ENCODE measurements around the gene CBR1.
"Not testable (repeated sequence)": the region's sequence is repeated elsewhere in the genome, so short reads cannot be mapped to it uniquely, and the experiment has no call there.

The CBR1 gene

DNA sequence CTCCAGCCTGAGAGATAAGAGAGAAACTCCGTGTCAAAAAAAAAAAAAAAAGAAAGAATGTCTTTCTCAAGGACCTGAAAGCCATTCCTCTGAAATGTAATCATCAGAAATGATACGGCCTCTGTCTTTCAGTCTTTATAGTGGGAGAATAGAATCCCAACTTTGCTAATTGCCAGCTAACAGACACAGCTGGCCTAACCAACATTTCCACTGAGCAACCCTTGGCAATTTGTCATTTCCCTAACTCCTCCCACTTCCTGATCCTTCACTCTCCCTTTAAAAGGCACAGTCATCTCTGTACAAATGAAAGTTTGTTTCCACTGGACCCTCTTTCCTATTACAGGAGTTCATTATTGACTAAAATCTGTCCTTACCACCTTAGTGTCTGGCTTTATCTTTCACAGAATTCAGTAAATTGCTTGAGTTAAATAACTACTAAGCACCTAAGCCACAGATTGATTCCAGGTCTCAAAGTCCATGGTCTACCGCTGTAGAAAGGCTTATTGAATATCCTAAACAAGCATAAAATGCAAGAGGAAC is 4.3 kb upstream of the CBR1 start:
- no peaks in the 10 kb centered on the region for H3K36me3 ChIP-seq (ENCODE audit: control insufficient read depth in 2 of 2, insufficient read depth in 2 of 2, low read length in 2 of 2)
- no peaks in the 10 kb centered on the region for H3K27me3 ChIP-seq (ENCODE audit: control insufficient read depth in 2 of 2, insufficient read depth in 2 of 2, low read length in 2 of 2)
- H3K4me1 ChIP-seq (ENCODE audit: control insufficient read depth in 2 of 2, insufficient read depth in 2 of 2, low read length in 2 of 2) = peaks cover 3 to 26% of the 10 kb centered on the region in 2 donors
- H3K4me3 ChIP-seq (ENCODE audit: low read length in 2 of 2) = peak overlapping the region in 1 of 2 donors; percentile 55
- H3K9me3 ChIP-seq (ENCODE audit: control insufficient read depth in 2 of 2, low read length in 2 of 2) = no peaks in the 10 kb centered on the region
- H3K9ac ChIP-seq (ENCODE audit: low read depth in 1 of 2, low read length in 2 of 2) = no peak overlapping the region
- H3K27ac ChIP-seq (ENCODE audit: low read depth in 2 of 2, low read length in 2 of 2) = peak overlapping the region; percentile 2 to 65

GRCh38 chr21:36068748-36069398 is 951 bp upstream of the CBR1 start:
- peak overlapping the region in 1 of 2 donors; percentile 85 for H3K27ac ChIP-seq (ENCODE audit: low read depth in 2 of 2, low read length in 2 of 2)
- peaks cover 12 to 34% of the 10 kb centered on the region in 2 donors for H3K4me1 ChIP-seq (ENCODE audit: control insufficient read depth in 2 of 2, insufficient read depth in 2 of 2, low read length in 2 of 2)
- H3K9ac ChIP-seq (ENCODE audit: low read depth in 1 of 2, low read length in 2 of 2) = no peak overlapping the region
- H3K9me3 ChIP-seq (ENCODE audit: control insufficient read depth in 2 of 2, low read length in 2 of 2) = no peaks in the 10 kb centered on the region
- peak overlapping the region in 1 of 2 donors; percentile 86 for H3K4me3 ChIP-seq (ENCODE audit: low read length in 2 of 2)
- H3K27me3 ChIP-seq (ENCODE audit: control insufficient read depth in 2 of 2, insufficient read depth in 2 of 2, low read length in 2 of 2) = no peaks in the 10 kb centered on the region
- peaks cover 0 to 11% of the 10 kb centered on the region in 2 donors for H3K36me3 ChIP-seq (ENCODE audit: control insufficient read depth in 2 of 2, insufficient read depth in 2 of 2, low read length in 2 of 2)

DNA sequence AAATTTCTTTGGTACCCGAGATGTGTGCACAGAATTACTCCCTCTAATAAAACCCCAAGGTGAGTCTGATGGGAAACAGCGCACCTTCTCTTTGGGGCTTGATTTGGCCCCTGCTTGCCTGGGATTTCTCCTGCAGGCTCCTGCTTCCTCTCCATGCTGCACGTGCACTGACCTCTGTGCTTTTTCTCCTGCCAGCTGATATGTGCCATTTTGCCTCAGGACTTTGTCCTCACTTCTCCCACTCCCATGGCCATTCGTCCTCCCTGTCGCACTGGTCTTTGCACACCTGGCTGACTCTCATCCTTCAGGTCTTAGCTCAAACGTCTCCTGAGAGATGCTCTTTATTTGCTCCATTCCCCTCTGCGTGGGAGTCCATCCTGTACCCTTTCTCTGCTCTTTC is 1.2 kb downstream of the CBR1 start:
- H3K36me3 ChIP-seq (ENCODE audit: control insufficient read depth in 2 of 2, insufficient read depth in 2 of 2, low read length in 2 of 2) = peaks cover 0 to 14% of the 10 kb centered on the region in 2 donors
- H3K4me3 ChIP-seq (ENCODE audit: low read length in 2 of 2) = peak overlapping the region; percentile 6 to 56
- H3K27ac ChIP-seq (ENCODE audit: low read depth in 2 of 2, low read length in 2 of 2) = no peak overlapping the region
- H3K9me3 ChIP-seq (ENCODE audit: control insufficient read depth in 2 of 2, low read length in 2 of 2) = no peaks in the 10 kb centered on the region
- peaks cover 12 to 29% of the 10 kb centered on the region in 2 donors for H3K4me1 ChIP-seq (ENCODE audit: control insufficient read depth in 2 of 2, insufficient read depth in 2 of 2, low read length in 2 of 2)
- H3K27me3 ChIP-seq (ENCODE audit: control insufficient read depth in 2 of 2, insufficient read depth in 2 of 2, low read length in 2 of 2) = no peaks in the 10 kb centered on the region
- H3K9ac ChIP-seq (ENCODE audit: low read depth in 1 of 2, low read length in 2 of 2) = no peak overlapping the region

DNA sequence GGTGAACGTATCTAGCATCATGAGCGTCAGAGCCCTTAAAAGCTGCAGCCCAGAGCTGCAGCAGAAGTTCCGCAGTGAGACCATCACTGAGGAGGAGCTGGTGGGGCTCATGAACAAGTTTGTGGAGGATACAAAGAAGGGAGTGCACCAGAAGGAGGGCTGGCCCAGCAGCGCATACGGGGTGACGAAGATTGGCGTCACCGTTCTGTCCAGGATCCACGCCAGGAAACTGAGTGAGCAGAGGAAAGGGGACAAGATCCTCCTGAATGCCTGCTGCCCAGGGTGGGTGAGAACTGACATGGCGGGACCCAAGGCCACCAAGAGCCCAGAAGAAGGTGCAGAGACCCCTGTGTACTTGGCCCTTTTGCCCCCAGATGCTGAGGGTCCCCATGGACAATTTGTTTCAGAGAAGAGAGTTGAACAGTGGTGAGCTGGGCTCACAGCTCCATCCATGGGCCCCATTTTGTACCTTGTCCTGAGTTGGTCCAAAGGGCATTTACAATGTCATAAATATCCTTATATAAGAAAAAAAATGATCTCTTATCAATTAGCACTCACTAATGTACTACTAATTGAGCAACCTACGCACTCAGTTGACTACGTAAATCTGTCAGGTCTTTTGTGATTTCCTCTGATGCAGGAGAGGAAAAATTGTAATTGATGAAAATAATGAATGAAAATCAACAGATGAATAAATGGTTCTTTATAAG is 2.8 kb downstream of the CBR1 start:
- H3K9me3 ChIP-seq (ENCODE audit: control insufficient read depth in 2 of 2, low read length in 2 of 2) = no peaks in the 10 kb centered on the region
- H3K9ac ChIP-seq (ENCODE audit: low read depth in 1 of 2, low read length in 2 of 2) = no peak overlapping the region
- no peaks in the 10 kb centered on the region for H3K27me3 ChIP-seq (ENCODE audit: control insufficient read depth in 2 of 2, insufficient read depth in 2 of 2, low read length in 2 of 2)
- peaks cover 0 to 14% of the 10 kb centered on the region in 2 donors for H3K36me3 ChIP-seq (ENCODE audit: control insufficient read depth in 2 of 2, insufficient read depth in 2 of 2, low read length in 2 of 2)
- peak overlapping the region in 1 of 2 donors; percentile 10 for H3K4me3 ChIP-seq (ENCODE audit: low read length in 2 of 2)
- H3K27ac ChIP-seq (ENCODE audit: low read depth in 2 of 2, low read length in 2 of 2) = no peak overlapping the region
- peaks cover 19 to 22% of the 10 kb centered on the region in 2 donors for H3K4me1 ChIP-seq (ENCODE audit: control insufficient read depth in 2 of 2, insufficient read depth in 2 of 2, low read length in 2 of 2)

DNA sequence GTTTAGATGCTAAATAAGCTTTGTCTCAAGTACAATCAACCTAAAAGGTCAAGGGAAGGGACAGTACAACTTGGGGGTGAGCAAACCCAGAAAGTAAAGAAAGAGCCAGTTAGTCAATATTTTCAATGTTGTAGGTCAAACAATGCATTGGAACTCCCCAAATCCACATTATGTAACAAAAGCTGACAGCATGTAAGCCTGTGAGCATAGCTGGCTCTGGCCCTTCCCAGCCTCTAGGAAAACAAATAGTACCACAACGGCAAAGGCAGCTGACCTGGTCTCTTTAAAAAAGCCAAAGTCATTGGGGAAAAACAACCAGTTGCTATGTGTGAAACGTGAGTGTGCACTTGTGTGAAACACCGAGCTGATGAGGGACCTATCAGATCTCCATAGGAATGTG is 3.4 kb downstream of the CBR1 start:
- H3K9me3 ChIP-seq (ENCODE audit: control insufficient read depth in 2 of 2, low read length in 2 of 2) = no peaks in the 10 kb centered on the region
- no peak overlapping the region for H3K4me3 ChIP-seq (ENCODE audit: low read length in 2 of 2)
- H3K27me3 ChIP-seq (ENCODE audit: control insufficient read depth in 2 of 2, insufficient read depth in 2 of 2, low read length in 2 of 2) = no peaks in the 10 kb centered on the region
- peaks cover 19 to 22% of the 10 kb centered on the region in 2 donors for H3K4me1 ChIP-seq (ENCODE audit: control insufficient read depth in 2 of 2, insufficient read depth in 2 of 2, low read length in 2 of 2)
- peaks cover 0 to 14% of the 10 kb centered on the region in 2 donors for H3K36me3 ChIP-seq (ENCODE audit: control insufficient read depth in 2 of 2, insufficient read depth in 2 of 2, low read length in 2 of 2)
- no peak overlapping the region for H3K9ac ChIP-seq (ENCODE audit: low read depth in 1 of 2, low read length in 2 of 2)
- H3K27ac ChIP-seq (ENCODE audit: low read depth in 2 of 2, low read length in 2 of 2) = no peak overlapping the region

DNA sequence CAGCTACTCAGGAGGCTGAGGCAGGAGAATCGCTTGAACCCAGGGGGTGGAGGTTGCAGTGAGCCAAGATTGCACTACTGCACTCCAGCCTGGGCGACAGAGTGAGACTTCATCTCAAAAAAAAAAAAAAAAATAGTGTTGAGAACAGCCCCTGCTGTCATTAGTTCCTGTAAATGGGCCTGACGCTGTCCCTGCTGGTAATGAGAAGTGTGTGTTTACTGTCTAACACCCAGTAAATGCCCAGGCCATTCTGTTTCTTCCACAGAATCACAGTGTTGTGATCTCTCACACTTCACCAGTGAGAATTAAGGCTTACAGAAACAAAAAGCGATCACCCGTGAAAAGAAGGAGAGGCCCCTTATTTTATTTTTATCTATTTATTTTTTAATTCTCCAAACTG is 4.1 kb downstream of the CBR1 start:
- not testable (repeated sequence) for H3K9me3 ChIP-seq (ENCODE audit: control insufficient read depth in 2 of 2, low read length in 2 of 2); H3K9ac ChIP-seq (ENCODE audit: low read depth in 1 of 2, low read length in 2 of 2); H3K4me3 ChIP-seq (ENCODE audit: low read length in 2 of 2); H3K27ac ChIP-seq (ENCODE audit: low read depth in 2 of 2, low read length in 2 of 2); H3K27me3 ChIP-seq (ENCODE audit: control insufficient read depth in 2 of 2, insufficient read depth in 2 of 2, low read length in 2 of 2)
- Histone ChIP-seq H3K4me1 (ENCODE audit: control insufficient read depth in 2 of 2, insufficient read depth in 2 of 2, low read length in 2 of 2) (peaks cover 19 to 22% of the 10 kb centered on the region in 2 donors), H3K36me3 (ENCODE audit: control insufficient read depth in 2 of 2, insufficient read depth in 2 of 2, low read length in 2 of 2) (peaks cover 0 to 14% of the 10 kb centered on the region in 2 donors)

DNA sequence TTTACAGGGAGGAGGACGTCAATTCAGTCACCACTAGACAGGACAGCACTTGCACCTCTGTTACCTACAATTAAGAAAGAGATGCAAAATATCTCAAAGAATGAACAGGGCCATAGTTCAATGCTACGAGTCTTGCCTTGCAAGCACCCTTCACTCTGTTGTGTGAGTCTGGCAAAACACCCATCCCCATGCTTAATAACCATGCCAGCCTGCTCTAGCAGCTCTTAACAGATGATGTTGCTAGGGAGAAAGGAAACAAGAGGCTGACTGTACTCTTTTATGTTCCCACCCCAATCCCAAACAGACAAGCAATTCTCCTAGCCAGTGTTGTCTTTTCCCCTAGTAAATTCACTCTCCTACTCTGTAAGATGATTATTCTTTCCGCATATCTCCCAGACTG is 5.3 kb downstream of the CBR1 start:
- H3K27ac ChIP-seq (ENCODE audit: low read depth in 2 of 2, low read length in 2 of 2) = peak overlapping the region in 1 of 2 donors; percentile 1
- H3K9ac ChIP-seq (ENCODE audit: low read depth in 1 of 2, low read length in 2 of 2) = no peak overlapping the region
- no peak overlapping the region for H3K4me3 ChIP-seq (ENCODE audit: low read length in 2 of 2)
- no peaks in the 10 kb centered on the region for H3K9me3 ChIP-seq (ENCODE audit: control insufficient read depth in 2 of 2, low read length in 2 of 2)
- H3K36me3 ChIP-seq (ENCODE audit: control insufficient read depth in 2 of 2, insufficient read depth in 2 of 2, low read length in 2 of 2) = peaks cover 0 to 14% of the 10 kb centered on the region in 2 donors
- H3K4me1 ChIP-seq (ENCODE audit: control insufficient read depth in 2 of 2, insufficient read depth in 2 of 2, low read length in 2 of 2) = peaks cover 16 to 19% of the 10 kb centered on the region in 2 donors
- H3K27me3 ChIP-seq (ENCODE audit: control insufficient read depth in 2 of 2, insufficient read depth in 2 of 2, low read length in 2 of 2) = no peaks in the 10 kb centered on the region

GRCh38 chr21:36075953-36076352 is 6.1 kb downstream of the CBR1 start:
- H3K9ac ChIP-seq (ENCODE audit: low read depth in 1 of 2, low read length in 2 of 2) = no peak overlapping the region
- peaks cover 9 to 16% of the 10 kb centered on the region in 2 donors for H3K4me1 ChIP-seq (ENCODE audit: control insufficient read depth in 2 of 2, insufficient read depth in 2 of 2, low read length in 2 of 2)
- H3K27ac ChIP-seq (ENCODE audit: low read depth in 2 of 2, low read length in 2 of 2) = no peak overlapping the region
- H3K4me3 ChIP-seq (ENCODE audit: low read length in 2 of 2) = no peak overlapping the region
- H3K27me3 ChIP-seq (ENCODE audit: control insufficient read depth in 2 of 2, insufficient read depth in 2 of 2, low read length in 2 of 2) = no peaks in the 10 kb centered on the region
- peaks cover 0 to 14% of the 10 kb centered on the region in 2 donors for H3K36me3 ChIP-seq (ENCODE audit: control insufficient read depth in 2 of 2, insufficient read depth in 2 of 2, low read length in 2 of 2)
- no peaks in the 10 kb centered on the region for H3K9me3 ChIP-seq (ENCODE audit: control insufficient read depth in 2 of 2, low read length in 2 of 2)

DNA sequence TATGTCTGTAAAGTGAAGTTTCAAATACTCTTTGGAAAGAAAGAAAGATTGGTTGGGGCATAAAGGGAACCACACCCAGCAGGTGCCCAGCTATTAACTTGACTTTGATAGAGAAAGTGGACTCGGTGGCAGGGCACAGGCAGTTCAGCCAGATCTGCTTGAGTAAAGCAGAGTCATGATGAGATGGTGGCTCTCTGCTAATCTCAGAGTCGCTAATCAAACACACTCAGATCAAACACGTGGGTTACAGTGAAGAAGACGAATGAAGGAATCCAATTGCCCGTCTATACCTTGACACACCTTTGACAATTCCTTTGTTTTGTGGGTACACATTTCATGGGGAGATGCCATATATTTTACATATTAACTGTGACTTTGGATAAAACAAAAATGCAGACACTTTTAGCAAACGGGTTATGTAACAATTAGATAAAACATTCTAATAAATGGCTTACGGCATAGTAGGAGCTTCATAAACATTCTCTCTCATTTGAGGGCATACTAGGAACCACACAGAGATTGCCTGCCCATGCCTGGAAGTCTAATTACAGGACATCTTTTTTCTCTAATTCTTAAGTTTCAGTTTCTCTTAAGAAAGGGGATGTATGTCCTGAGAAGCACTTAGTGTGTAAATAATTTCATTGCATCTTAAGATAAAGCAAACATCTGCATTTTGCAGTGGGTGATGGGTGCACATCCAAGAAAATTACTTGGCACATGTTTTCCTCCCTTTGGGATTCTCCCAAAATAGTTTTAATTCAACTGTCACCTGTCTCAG is 7.2 kb downstream of the CBR1 start:
- Histone ChIP-seq H3K4me3 (ENCODE audit: low read length in 2 of 2) (no peak overlapping the region), H3K9me3 (ENCODE audit: control insufficient read depth in 2 of 2, low read length in 2 of 2) (no peaks in the 10 kb centered on the region), H3K4me1 (ENCODE audit: control insufficient read depth in 2 of 2, insufficient read depth in 2 of 2, low read length in 2 of 2) (peaks cover 4 to 12% of the 10 kb centered on the region in 2 donors), H3K36me3 (ENCODE audit: control insufficient read depth in 2 of 2, insufficient read depth in 2 of 2, low read length in 2 of 2) (peaks cover 0 to 8% of the 10 kb centered on the region in 2 donors), H3K9ac (ENCODE audit: low read depth in 1 of 2, low read length in 2 of 2) (no peak overlapping the region), H3K27ac (ENCODE audit: low read depth in 2 of 2, low read length in 2 of 2) (peak overlapping the region in 1 of 2 donors; percentile 34), H3K27me3 (ENCODE audit: control insufficient read depth in 2 of 2, insufficient read depth in 2 of 2, low read length in 2 of 2) (no peaks in the 10 kb centered on the region)
